ENCODE measurements around the gene SERBP1.
A peak's percentile ranks its signal among the peaks of the same experiment; 100 is the strongest.

SERBP1 gene

GRCh38 chr1:67440339-67440738 is 10.1 kb upstream of the SERBP1 start:
- Histone ChIP-seq H3K27me3 (ENCODE audit: insufficient read depth, low read length) (no peaks in the 10 kb centered on the region), H3K4me3 (ENCODE audit: low read depth, low read length) (no peak overlapping the region), H2AFZ (ENCODE audit: low read length, unreplicated experiment) (no peak overlapping the region), H3K27ac (ENCODE audit: low read depth, low read length) (no peak overlapping the region), H3K36me3 (ENCODE audit: insufficient read depth, low read length) (no peaks in the 10 kb centered on the region), H3K79me2 (ENCODE audit: control insufficient read depth, insufficient read depth, low read length, unreplicated experiment) (no peaks in the 10 kb centered on the region), H3K4me1 (ENCODE audit: control insufficient read depth, insufficient read depth, low read length, unreplicated experiment) (peaks cover 16% of the 10 kb centered on the region)

DNA sequence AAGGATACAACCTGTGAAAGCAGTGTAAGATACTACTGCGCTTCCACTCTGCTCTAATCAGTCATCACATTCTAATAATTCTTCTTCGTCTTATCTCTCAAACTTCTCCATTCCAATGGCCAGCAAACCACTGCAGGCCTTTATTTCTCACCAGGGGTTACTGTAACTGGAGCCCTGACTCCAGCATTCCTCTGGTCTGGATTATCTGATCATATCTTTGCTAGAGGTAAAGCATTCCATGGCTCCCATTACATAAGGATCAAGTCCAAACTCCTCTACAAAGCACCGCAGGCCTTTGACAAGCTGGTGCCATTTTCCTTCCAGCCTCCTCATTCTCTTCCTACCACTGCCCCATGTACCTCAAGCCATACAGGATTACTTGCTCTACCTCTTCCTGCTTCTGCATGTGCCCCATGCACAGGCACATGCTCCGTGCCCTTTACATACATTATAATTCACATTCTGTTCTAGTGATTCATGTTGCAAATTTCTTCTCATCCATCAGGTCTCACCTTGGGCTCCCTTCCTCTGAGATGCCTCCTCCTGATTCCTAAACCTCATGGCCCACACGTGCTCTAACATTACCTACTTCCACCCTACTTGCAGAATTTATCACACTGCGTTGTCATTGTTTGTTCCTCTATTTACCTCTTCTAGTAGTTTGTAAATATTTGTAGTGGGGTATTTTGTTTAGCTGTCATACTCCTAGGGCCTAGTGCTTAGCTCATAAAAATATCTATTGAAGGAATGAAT is 9.3 kb upstream of the SERBP1 start:
- Histone ChIP-seq H2AFZ (ENCODE audit: low read length, unreplicated experiment) (no peak overlapping the region), H3K27ac (ENCODE audit: low read depth, low read length) (no peak overlapping the region), H3K79me2 (ENCODE audit: control insufficient read depth, insufficient read depth, low read length, unreplicated experiment) (no peaks in the 10 kb centered on the region), H3K4me3 (ENCODE audit: low read depth, low read length) (no peak overlapping the region), H3K4me1 (ENCODE audit: control insufficient read depth, insufficient read depth, low read length, unreplicated experiment) (peaks cover 16% of the 10 kb centered on the region), H3K36me3 (ENCODE audit: insufficient read depth, low read length) (no peaks in the 10 kb centered on the region), H3K27me3 (ENCODE audit: insufficient read depth, low read length) (no peaks in the 10 kb centered on the region)

- H2AFZ ChIP-seq (ENCODE audit: low read length, unreplicated experiment) = no peak overlapping the region
- H3K27ac ChIP-seq (ENCODE audit: low read depth, low read length) = no peak overlapping the region
- peaks cover 23% of the 10 kb centered on the region for H3K4me1 ChIP-seq (ENCODE audit: control insufficient read depth, insufficient read depth, low read length, unreplicated experiment)
- no peak overlapping the region for H3K4me3 ChIP-seq (ENCODE audit: low read depth, low read length)
- H3K27me3 ChIP-seq (ENCODE audit: insufficient read depth, low read length) = no peaks in the 10 kb centered on the region
- H3K36me3 ChIP-seq (ENCODE audit: insufficient read depth, low read length) = no peaks in the 10 kb centered on the region
- H3K79me2 ChIP-seq (ENCODE audit: control insufficient read depth, insufficient read depth, low read length, unreplicated experiment) = no peaks in the 10 kb centered on the region
These were observed 7.8 kb upstream of the SERBP1 start for GRCh38 chr1:67437961-67438360.

- no peak overlapping the region for H3K4me3 ChIP-seq (ENCODE audit: low read depth, low read length)
- H3K27ac ChIP-seq (ENCODE audit: low read depth, low read length) = no peak overlapping the region
- H2AFZ ChIP-seq (ENCODE audit: low read length, unreplicated experiment) = no peak overlapping the region
These were observed 6.4 kb upstream of the SERBP1 start for GRCh38 chr1:67436511-67437055.

DNA sequence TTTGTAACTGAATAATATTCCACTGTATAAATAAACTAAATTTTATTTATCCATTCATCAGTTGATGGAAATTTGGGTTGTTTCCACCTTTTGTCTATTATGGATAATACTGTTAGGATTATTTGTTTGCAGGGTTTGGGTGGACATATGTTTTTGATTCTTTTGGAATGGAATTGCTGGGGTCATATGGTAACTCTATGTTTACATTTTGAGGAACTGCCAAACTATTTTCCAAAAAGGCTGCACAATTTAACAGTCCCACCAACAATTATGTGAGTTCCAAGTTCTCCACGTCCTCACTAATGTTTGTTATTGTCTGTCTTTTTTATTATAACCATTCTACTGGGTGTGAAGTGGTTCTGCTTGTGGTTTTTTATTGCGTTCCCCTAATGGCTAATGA is 4.3 kb upstream of the SERBP1 start:
- Histone ChIP-seq H3K79me2 (ENCODE audit: control insufficient read depth, insufficient read depth, low read length, unreplicated experiment) (peaks cover 7% of the 10 kb centered on the region), H3K4me3 (ENCODE audit: low read depth, low read length) (no peak overlapping the region), H3K4me1 (ENCODE audit: control insufficient read depth, insufficient read depth, low read length, unreplicated experiment) (peaks cover 21% of the 10 kb centered on the region), H3K36me3 (ENCODE audit: insufficient read depth, low read length) (no peaks in the 10 kb centered on the region), H3K27me3 (ENCODE audit: insufficient read depth, low read length) (no peaks in the 10 kb centered on the region), H2AFZ (ENCODE audit: low read length, unreplicated experiment) (peak overlapping the region; percentile 3), H3K27ac (ENCODE audit: low read depth, low read length) (no peak overlapping the region)

More at GRCh38 chr1:67436511-67437055, 6.4 kb upstream of the SERBP1 start:
- no peaks in the 10 kb centered on the region for H3K27me3 ChIP-seq (ENCODE audit: insufficient read depth, low read length)
- no peaks in the 10 kb centered on the region for H3K79me2 ChIP-seq (ENCODE audit: control insufficient read depth, insufficient read depth, low read length, unreplicated experiment)
- peaks cover 32% of the 10 kb centered on the region for H3K4me1 ChIP-seq (ENCODE audit: control insufficient read depth, insufficient read depth, low read length, unreplicated experiment)
- no peaks in the 10 kb centered on the region for H3K36me3 ChIP-seq (ENCODE audit: insufficient read depth, low read length)

DNA sequence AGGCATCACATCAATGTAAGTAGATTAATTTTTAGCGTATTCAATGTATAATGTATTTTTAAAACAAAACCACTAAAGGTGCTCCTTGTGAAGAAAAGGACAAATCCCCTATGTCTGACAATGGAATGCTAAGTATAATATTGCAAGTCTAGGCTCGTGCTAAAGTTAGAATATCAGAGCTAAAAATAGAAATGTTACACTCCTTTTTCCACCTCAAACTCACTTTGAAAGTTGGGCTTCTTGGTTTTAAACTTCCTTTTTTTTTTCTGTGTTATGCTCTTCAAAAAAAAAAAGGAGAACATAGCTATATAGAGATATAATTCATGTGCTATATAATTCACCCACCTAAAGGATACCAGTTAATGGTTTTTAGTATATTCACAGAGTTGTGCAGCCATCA is 3.6 kb upstream of the SERBP1 start:
- no peak overlapping the region for H3K4me3 ChIP-seq (ENCODE audit: low read depth, low read length)
- H3K4me1 ChIP-seq (ENCODE audit: control insufficient read depth, insufficient read depth, low read length, unreplicated experiment) = peaks cover 21% of the 10 kb centered on the region
- peaks cover 14% of the 10 kb centered on the region for H3K79me2 ChIP-seq (ENCODE audit: control insufficient read depth, insufficient read depth, low read length, unreplicated experiment)
- H2AFZ ChIP-seq (ENCODE audit: low read length, unreplicated experiment) = no peak overlapping the region
- H3K27ac ChIP-seq (ENCODE audit: low read depth, low read length) = no peak overlapping the region
- no peaks in the 10 kb centered on the region for H3K27me3 ChIP-seq (ENCODE audit: insufficient read depth, low read length)
- peaks cover 6% of the 10 kb centered on the region; the same call in 1 of the 2 replicates for H3K36me3 ChIP-seq (ENCODE audit: insufficient read depth, low read length)

DNA sequence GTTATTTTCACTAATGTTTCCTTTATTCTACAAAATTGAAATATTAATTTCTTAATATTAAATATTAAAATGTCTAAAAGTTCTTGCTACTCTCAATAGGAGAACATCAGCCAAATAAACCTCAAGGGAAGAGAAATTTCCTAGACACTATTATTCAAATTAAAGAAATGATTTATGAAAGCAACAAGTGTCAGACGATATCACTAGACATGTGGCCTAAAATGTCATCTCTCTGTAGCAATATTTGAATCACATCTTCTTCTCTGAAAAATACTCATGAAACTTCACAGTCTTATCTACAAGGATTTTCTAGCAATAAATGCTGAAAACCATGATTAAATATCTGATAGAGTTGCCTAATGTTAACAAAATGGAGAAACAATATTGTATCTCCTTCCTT is 2.5 kb upstream of the SERBP1 start:
- no peak overlapping the region for H3K4me3 ChIP-seq (ENCODE audit: low read depth, low read length)
- H3K27me3 ChIP-seq (ENCODE audit: insufficient read depth, low read length) = no peaks in the 10 kb centered on the region
- peaks cover 17% of the 10 kb centered on the region; the same call in 1 of the 2 replicates for H3K36me3 ChIP-seq (ENCODE audit: insufficient read depth, low read length)
- H3K79me2 ChIP-seq (ENCODE audit: control insufficient read depth, insufficient read depth, low read length, unreplicated experiment) = peaks cover 25% of the 10 kb centered on the region
- H2AFZ ChIP-seq (ENCODE audit: low read length, unreplicated experiment) = peak overlapping the region; percentile 71
- no peak overlapping the region for H3K27ac ChIP-seq (ENCODE audit: low read depth, low read length)
- peaks cover 21% of the 10 kb centered on the region for H3K4me1 ChIP-seq (ENCODE audit: control insufficient read depth, insufficient read depth, low read length, unreplicated experiment)

DNA sequence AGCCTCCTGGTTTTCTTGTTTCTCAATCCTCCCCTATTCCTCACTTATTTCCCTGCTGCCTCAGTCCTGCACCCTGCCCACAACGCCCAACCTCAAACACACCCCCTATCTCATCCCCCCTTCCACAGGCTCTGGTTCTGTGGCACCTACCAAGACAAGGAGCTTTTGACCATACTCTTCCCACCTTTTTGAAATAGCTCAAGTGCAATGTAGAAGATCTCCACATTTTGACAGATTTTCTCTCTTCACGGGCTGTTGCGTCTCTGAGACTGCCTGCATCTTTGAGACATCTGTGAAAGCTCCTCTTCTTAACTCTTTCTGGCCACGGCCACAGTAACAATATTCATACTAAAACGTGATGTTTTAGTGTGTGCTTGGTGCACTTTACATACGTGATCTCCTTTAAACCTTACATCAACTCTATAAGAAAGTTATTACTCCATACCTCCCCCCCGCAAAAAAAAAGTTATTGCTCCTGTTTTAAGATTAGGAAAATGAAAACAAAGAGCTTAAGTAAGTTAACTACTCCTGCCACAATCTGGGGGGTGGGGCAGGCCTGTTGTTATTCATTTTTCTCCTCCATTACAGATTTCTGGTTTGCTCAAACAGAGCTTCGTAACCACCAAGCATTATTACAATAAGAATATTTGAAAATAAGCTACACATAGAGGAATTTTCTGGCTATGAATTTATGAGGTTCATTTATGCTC is 1.8 kb upstream of the SERBP1 start:
- Histone ChIP-seq H3K27me3 (ENCODE audit: insufficient read depth, low read length) (no peaks in the 10 kb centered on the region), H2AFZ (ENCODE audit: low read length, unreplicated experiment) (peak overlapping the region; percentile 92), H3K79me2 (ENCODE audit: control insufficient read depth, insufficient read depth, low read length, unreplicated experiment) (peaks cover 32% of the 10 kb centered on the region), H3K4me3 (ENCODE audit: low read depth, low read length) (peak overlapping the region; percentile 97), H3K36me3 (ENCODE audit: insufficient read depth, low read length) (peaks cover 24% of the 10 kb centered on the region; the same call in 1 of the 2 replicates), H3K27ac (ENCODE audit: low read depth, low read length) (no peak overlapping the region), H3K4me1 (ENCODE audit: control insufficient read depth, insufficient read depth, low read length, unreplicated experiment) (peaks cover 26% of the 10 kb centered on the region)

DNA sequence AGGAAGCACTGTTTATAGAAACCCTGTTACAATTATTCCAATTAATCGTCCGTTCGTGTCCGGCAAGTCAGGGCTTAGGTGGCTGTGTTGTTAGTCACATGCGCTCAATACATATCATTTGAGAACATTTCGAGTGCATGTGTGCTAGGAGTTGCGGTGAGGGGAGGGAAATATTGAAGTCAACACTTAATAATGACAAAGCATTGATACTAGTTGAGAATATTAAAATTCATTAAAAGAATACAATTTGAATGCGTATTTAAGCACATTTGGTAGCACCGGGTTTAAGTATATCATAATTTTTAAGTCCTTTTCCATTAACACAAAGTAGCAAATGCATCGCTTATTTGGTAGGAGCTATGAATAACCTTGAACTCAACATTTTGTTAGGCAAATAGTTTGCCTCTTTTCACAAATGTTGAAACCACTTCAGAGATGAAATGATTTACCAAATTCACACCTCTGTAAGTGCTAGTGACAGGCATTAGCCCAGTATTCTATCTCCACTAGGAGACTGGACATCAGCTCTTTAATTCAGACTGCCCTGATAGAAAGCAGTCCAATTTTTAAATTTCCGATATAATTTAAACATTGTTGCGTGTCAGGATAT is 1.1 kb upstream of the SERBP1 start:
- Histone ChIP-seq H3K4me1 (ENCODE audit: control insufficient read depth, insufficient read depth, low read length, unreplicated experiment) (peaks cover 29% of the 10 kb centered on the region), H3K4me3 (ENCODE audit: low read depth, low read length) (peak overlapping the region; percentile 97), H3K27me3 (ENCODE audit: insufficient read depth, low read length) (no peaks in the 10 kb centered on the region), H3K36me3 (ENCODE audit: insufficient read depth, low read length) (peaks cover 25% of the 10 kb centered on the region; the same call in 1 of the 2 replicates), H2AFZ (ENCODE audit: low read length, unreplicated experiment) (peak overlapping the region; percentile 92), H3K79me2 (ENCODE audit: control insufficient read depth, insufficient read depth, low read length, unreplicated experiment) (peaks cover 40% of the 10 kb centered on the region), H3K27ac (ENCODE audit: low read depth, low read length) (peak overlapping the region; percentile 49)

DNA sequence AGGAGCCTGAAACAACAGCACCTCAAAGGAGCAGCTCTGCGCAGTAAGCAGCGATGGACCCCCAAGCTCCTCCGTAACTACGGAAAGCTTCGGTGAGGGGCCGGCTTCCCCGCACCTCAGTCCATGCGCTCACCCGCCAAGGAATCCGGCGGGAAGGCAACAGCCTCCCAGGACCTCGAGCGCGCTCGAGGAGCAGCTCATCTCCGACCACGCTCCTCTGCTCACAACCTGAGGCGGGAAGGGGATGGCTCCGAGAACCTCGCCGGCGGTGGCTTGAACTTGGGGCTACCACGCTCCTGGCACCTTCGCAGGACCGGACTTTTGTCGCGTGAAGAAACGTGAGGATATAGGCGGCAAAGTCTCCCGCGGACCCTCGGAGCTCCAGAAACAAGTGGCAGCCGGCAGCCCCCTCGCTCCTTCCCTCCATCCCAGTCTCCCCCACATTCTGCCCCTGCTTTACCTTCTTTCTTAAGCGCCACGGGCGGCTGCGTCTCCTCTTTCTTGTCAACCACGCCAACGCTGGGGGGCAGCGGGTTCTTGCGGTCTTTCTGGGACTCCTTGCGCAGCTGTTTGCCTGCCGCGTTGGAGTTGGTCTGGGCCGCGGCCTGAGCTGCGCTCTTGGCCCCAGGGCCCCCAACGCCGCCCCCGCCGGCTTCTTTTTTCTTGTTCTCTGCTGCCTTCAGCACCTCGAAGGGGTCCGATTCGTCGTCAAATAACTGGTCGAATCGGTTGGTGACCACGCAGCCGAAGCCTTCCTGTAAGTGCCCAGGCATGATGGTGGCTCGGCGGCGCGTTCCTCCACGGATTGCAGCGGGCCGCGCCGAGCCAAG is 459 bp downstream of the SERBP1 start:
- peaks cover 55% of the 10 kb centered on the region for H3K79me2 ChIP-seq (ENCODE audit: control insufficient read depth, insufficient read depth, low read length, unreplicated experiment)
- no peak overlapping the region for H2AFZ ChIP-seq (ENCODE audit: low read length, unreplicated experiment)
- no peaks in the 10 kb centered on the region for H3K27me3 ChIP-seq (ENCODE audit: insufficient read depth, low read length)
- peak overlapping the region; percentile 42 for H3K27ac ChIP-seq (ENCODE audit: low read depth, low read length)
- peak overlapping the region; percentile 97 for H3K4me3 ChIP-seq (ENCODE audit: low read depth, low read length)
- peaks cover 37% of the 10 kb centered on the region for H3K36me3 ChIP-seq (ENCODE audit: insufficient read depth, low read length)
- H3K4me1 ChIP-seq (ENCODE audit: control insufficient read depth, insufficient read depth, low read length, unreplicated experiment) = peaks cover 40% of the 10 kb centered on the region
